ENCODE data around the gene RTP5.

DNA sequence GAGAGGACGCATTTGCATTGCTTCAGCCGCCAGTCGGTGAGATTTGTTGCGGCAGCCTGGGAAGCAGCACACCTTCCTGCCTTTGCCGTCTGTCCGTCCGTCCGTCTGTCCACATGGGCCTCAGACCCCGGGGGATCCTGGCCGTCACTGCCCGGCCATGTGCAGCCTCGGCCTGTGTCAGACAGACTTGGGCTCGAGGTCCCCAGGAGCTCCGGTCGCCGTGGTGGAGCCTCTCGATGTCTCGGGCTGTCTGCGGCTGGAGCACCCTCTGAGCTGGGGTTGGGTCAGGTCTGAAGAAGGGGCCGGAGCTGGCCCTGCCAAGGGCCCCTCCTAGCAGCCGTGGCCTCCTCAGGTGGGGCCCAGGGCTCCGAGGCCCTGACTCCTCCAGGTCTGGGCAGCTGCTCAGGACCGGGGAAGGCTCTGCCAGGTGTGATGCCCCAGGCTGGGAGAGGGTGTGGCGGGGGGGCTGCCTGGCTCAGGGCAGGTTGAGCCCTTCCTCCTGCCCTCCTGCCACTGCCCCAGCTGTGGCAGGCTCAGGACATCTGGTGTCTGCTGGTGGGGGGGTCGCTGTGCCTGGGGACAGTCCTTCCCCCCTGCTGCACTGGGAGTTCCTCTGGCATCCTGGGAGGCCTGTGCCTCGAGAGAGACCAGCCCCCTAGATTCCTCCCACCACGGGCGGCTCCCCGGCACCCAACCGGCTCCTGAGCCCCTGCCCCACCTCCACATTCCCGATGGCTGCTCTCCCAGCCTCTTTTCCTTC, 48.7 kb upstream of the RTP5 start:
- TF ChIP-seq CEBPB (IDR thresholded peaks at IDR 0.05; ENCODE audit: low read depth) = no peak
- no peak for TF ChIP-seq CTCF (IDR thresholded peaks at IDR 0.05 in 2 of 3, conservative IDR thresholded peaks at IDR 0.05 in 1 of 3; ENCODE audit: borderline replicate concordance in 1 of 3, insufficient read depth in 1 of 3, low read depth in 2 of 3, low read length in 2 of 3)
- TF ChIP-seq EGR1 (IDR thresholded peaks at IDR 0.05; ENCODE audit: low read depth) = no peak
- no peak for TF ChIP-seq POLR2A (IDR thresholded peaks at IDR 0.05; ENCODE audit: borderline replicate concordance, extremely low read depth, insufficient read depth, insufficient read length)
- TF ChIP-seq ZFX (IDR thresholded peaks at IDR 0.05) = no peak
- TF ChIP-seq EZH2 (IDR thresholded peaks at IDR 0.05) = no peak
- no peak for TF ChIP-seq JUND (IDR thresholded peaks at IDR 0.05)
- TF ChIP-seq POLR2AphosphoS5 (IDR thresholded peaks at IDR 0.05; ENCODE audit: low read depth, low read length) = no peak
- TF ChIP-seq, protein P1, sequence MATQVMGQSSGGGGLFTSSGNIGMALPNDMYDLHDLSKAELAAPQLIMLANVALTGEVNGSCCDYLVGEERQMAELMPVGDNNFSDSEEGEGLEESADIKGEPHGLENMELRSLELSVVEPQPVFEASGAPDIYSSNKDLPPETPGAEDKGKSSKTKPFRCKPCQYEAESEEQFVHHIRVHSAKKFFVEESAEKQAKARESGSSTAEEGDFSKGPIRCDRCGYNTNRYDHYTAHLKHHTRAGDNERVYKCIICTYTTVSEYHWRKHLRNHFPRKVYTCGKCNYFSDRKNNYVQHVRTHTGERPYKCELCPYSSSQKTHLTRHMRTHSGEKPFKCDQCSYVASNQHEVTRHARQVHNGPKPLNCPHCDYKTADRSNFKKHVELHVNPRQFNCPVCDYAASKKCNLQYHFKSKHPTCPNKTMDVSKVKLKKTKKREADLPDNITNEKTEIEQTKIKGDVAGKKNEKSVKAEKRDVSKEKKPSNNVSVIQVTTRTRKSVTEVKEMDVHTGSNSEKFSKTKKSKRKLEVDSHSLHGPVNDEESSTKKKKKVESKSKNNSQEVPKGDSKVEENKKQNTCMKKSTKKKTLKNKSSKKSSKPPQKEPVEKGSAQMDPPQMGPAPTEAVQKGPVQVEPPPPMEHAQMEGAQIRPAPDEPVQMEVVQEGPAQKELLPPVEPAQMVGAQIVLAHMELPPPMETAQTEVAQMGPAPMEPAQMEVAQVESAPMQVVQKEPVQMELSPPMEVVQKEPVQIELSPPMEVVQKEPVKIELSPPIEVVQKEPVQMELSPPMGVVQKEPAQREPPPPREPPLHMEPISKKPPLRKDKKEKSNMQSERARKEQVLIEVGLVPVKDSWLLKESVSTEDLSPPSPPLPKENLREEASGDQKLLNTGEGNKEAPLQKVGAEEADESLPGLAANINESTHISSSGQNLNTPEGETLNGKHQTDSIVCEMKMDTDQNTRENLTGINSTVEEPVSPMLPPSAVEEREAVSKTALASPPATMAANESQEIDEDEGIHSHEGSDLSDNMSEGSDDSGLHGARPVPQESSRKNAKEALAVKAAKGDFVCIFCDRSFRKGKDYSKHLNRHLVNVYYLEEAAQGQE (IDR thresholded peaks at IDR 0.05; ENCODE audit: low read depth) = no peak
- no peak for TF ChIP-seq ZNF274 (IDR thresholded peaks at IDR 0.05; ENCODE audit: low read depth, low read length)
- TF ChIP-seq RAD21 (IDR thresholded peaks at IDR 0.05; ENCODE audit: low read depth) = no peak
- TF ChIP-seq, protein P2, sequence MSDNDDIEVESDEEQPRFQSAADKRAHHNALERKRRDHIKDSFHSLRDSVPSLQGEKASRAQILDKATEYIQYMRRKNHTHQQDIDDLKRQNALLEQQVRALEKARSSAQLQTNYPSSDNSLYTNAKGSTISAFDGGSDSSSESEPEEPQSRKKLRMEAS (IDR thresholded peaks at IDR 0.05) = no peak
- no peak for TF ChIP-seq SP1 (IDR thresholded peaks at IDR 0.05; ENCODE audit: low read depth)

All from HCT116 (cell line).